WTC11 (cell line): ENCODE results near the gene KATNBL1. TPM values are rescaled to one million over a fixed set of nuclear protein-coding genes. Genes with fewer than 3 reads are reported as not detected.

Experiments
- ATF1 ChIP-seq: sonication (generic); formaldehyde crosslinking; IDR thresholded peaks from 2 replicates; pipeline ENCODE4 v1.8.1; 2023; ENCODE audit warnings: mild to moderate bottlenecking, moderate library complexity, missing genetic modification reagents
- ETV6 ChIP-seq: sonication (generic); formaldehyde crosslinking; IDR thresholded peaks from 2 replicates; pipeline ENCODE4 v1.8.1; 2022; ENCODE audit warnings: mild to moderate bottlenecking, missing genetic modification reagents
- FOXJ3 ChIP-seq: sonication (generic); formaldehyde crosslinking; IDR thresholded peaks from 2 replicates; pipeline ENCODE4 v1.9.0; 2021; ENCODE audit warnings: missing genetic modification reagents, mild to moderate bottlenecking, borderline replicate concordance
- GRHL2 ChIP-seq: fragments of 250-450 bp; sonication (Bioruptor Pico); IDR thresholded peaks from 2 replicates; pipeline ENCODE4 v1.8.0; 2022; ENCODE audit warnings: mild to moderate bottlenecking, moderate library complexity; ENCODE audit not compliant: insufficient replicate concordance, severe bottlenecking
- HMGA2 ChIP-seq: fragments of 250-450 bp; sonication (Bioruptor Pico); IDR thresholded peaks from 2 replicates; pipeline ENCODE4 v1.4.0; 2021; ENCODE audit warnings: mild to moderate bottlenecking, moderate library complexity
- HMGXB4 ChIP-seq: sonication (generic); formaldehyde crosslinking; IDR thresholded peaks from 2 replicates; pipeline ENCODE4 v1.8.1; 2023; ENCODE audit warnings: mild to moderate bottlenecking, moderate library complexity, missing genetic modification reagents
- JUN ChIP-seq: sonication (generic); formaldehyde crosslinking; IDR thresholded peaks from 2 replicates; pipeline ENCODE4 v1.8.0; 2023; ENCODE audit warnings: mild to moderate bottlenecking, missing genetic modification reagents
- KAT7 ChIP-seq: sonication (generic); formaldehyde crosslinking; IDR thresholded peaks from 2 replicates; pipeline ENCODE4 v1.8.1; 2023; ENCODE audit warnings: missing genetic modification reagents, mild to moderate bottlenecking, borderline replicate concordance
- MXD4 ChIP-seq: fragments of 250-450 bp; sonication (Bioruptor Pico); IDR thresholded peaks from 2 replicates; pipeline ENCODE4 v1.8.0; 2021; ENCODE audit warnings: mild to moderate bottlenecking, moderate library complexity, borderline replicate concordance
- PRRX2 ChIP-seq: fragments of 250-450 bp; sonication (Bioruptor Pico); IDR thresholded peaks from 2 replicates; pipeline ENCODE4 v1.8.0; 2021; ENCODE audit warnings: mild to moderate bottlenecking
- SMAD4 ChIP-seq: sonication (generic); formaldehyde crosslinking; IDR thresholded peaks from 2 replicates; pipeline ENCODE4 v1.8.0; 2022; ENCODE audit warnings: mild to moderate bottlenecking, missing genetic modification reagents
- TEAD4 ChIP-seq: sonication (generic); formaldehyde crosslinking; IDR thresholded peaks from 2 replicates; pipeline ENCODE4 v1.8.0; 2022; ENCODE audit warnings: mild to moderate bottlenecking, missing genetic modification reagents
- TP53 ChIP-seq: sonication (generic); formaldehyde crosslinking; IDR thresholded peaks from 2 replicates; pipeline ENCODE4 v1.8.1; 2023; ENCODE audit warnings: mild to moderate bottlenecking, missing genetic modification reagents
- ZNF219 ChIP-seq: sonication (generic); formaldehyde crosslinking; IDR thresholded peaks from 2 replicates; pipeline ENCODE4 v1.8.0; 2023; ENCODE audit warnings: missing genetic modification reagents, mild to moderate bottlenecking, borderline replicate concordance
- ZNF232 ChIP-seq: sonication (generic); formaldehyde crosslinking; IDR thresholded peaks from 2 replicates; pipeline ENCODE4 v1.8.0; 2022; ENCODE audit warnings: mild to moderate bottlenecking, missing genetic modification reagents
- ZNF263 ChIP-seq: sonication (generic); formaldehyde crosslinking; IDR thresholded peaks from 2 replicates; pipeline ENCODE4 v1.8.1; 2022; ENCODE audit warnings: low read depth, mild to moderate bottlenecking, moderate library complexity, missing genetic modification reagents
- ZNF317 ChIP-seq: sonication (generic); formaldehyde crosslinking; IDR thresholded peaks from 2 replicates; pipeline ENCODE4 v1.8.1; 2023; ENCODE audit warnings: low read depth, mild to moderate bottlenecking, moderate library complexity, missing genetic modification reagents, borderline replicate concordance
- ZNF423 ChIP-seq: fragments of 250-450 bp; sonication (Bioruptor Pico); IDR thresholded peaks from 2 replicates; pipeline ENCODE4 v2.1.2; 2022; ENCODE audit warnings: mild to moderate bottlenecking, moderate library complexity
- ZNF425 ChIP-seq: fragments of 250-450 bp; sonication (Bioruptor Pico); conservative IDR thresholded peaks from 2 replicates; pipeline ENCODE4 v1.9.0; 2021; ENCODE audit warnings: mild to moderate bottlenecking
- total RNA-seq: library from RNA; stranded (reverse); gene quantifications from 3 replicates; pipeline ENCODE4 v1.2.3, GENCODE V29; 2021
- TF ChIP-seq, protein P1 (sequence below): sonication (generic); formaldehyde crosslinking; IDR thresholded peaks from 2 replicates; pipeline ENCODE4 v1.8.0; 2022; ENCODE audit warnings: mild to moderate bottlenecking, missing genetic modification reagents
- TF ChIP-seq, protein P2 (sequence below): fragments of 250-450 bp; sonication (Bioruptor Pico); IDR thresholded peaks from 2 replicates; pipeline ENCODE4 v1.9.0; 2021; ENCODE audit warnings: mild to moderate bottlenecking, borderline replicate concordance
- TF ChIP-seq, protein P3 (sequence below): fragments of 250-450 bp; sonication (Bioruptor Pico); IDR thresholded peaks from 2 replicates; pipeline ENCODE4 v1.9.0; 2021; ENCODE audit warnings: mild to moderate bottlenecking
- TF ChIP-seq, protein P4 (sequence below): sonication (generic); formaldehyde crosslinking; conservative IDR thresholded peaks from 2 replicates; pipeline ENCODE4 v1.8.1; 2023; ENCODE audit warnings: mild to moderate bottlenecking, low read depth, missing genetic modification reagents, moderate library complexity

Gene KATNBL1
- total RNA-seq, 1 experiment from 2014 or later, result 45.8 TPM

GRCh38 chr15:34101366-34102174, 108.3 kb downstream of the KATNBL1 start, which contains the start of the genes EMC7 and PGBD4 (continued):
- TF ChIP-seq ATF1 (CRISPR knock-in tag) (no peak; the same call in 1 of the 2 replicates), ZNF317 (CRISPR knock-in tag) (no peak), KAT7 (0 out of 2 replicates have a peak, but pooled peaks have one; percentile 55), ZNF425 (CRISPR knock-in tag) (no peak), PRRX2 (CRISPR knock-in tag) (no peak), FOXJ3 (CRISPR knock-in tag) (no peak), GRHL2 (no peak), JUN (CRISPR knock-in tag) (0 out of 2 replicates have a peak, but pooled peaks have one; percentile 50), ZNF219 (CRISPR knock-in tag) (0 out of 2 replicates have a peak, but pooled peaks have one; percentile 40), ZNF263 (CRISPR knock-in tag) (no peak), HMGA2 (CRISPR knock-in tag) (no peak), ZNF423 (CRISPR knock-in tag) (no peak), SMAD4 (CRISPR knock-in tag) (0 out of 2 replicates have a peak, but pooled peaks have one; percentile 35), TEAD4 (CRISPR knock-in tag) (no peak), ETV6 (CRISPR knock-in tag) (peak; percentile 99), TP53 (CRISPR knock-in tag) (no peak), MXD4 (CRISPR knock-in tag) (no peak), HMGXB4 (CRISPR knock-in tag) (no peak), ZNF232 (CRISPR knock-in tag) (peak; percentile 83; the same call in 1 of the 2 replicates)
- TF ChIP-seq, protein P1, sequence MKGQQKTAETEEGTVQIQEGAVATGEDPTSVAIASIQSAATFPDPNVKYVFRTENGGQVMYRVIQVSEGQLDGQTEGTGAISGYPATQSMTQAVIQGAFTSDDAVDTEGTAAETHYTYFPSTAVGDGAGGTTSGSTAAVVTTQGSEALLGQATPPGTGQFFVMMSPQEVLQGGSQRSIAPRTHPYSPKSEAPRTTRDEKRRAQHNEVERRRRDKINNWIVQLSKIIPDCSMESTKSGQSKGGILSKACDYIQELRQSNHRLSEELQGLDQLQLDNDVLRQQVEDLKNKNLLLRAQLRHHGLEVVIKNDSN, result peak; percentile 40; the same call in 1 of the 2 replicates
- TF ChIP-seq, protein P2, sequence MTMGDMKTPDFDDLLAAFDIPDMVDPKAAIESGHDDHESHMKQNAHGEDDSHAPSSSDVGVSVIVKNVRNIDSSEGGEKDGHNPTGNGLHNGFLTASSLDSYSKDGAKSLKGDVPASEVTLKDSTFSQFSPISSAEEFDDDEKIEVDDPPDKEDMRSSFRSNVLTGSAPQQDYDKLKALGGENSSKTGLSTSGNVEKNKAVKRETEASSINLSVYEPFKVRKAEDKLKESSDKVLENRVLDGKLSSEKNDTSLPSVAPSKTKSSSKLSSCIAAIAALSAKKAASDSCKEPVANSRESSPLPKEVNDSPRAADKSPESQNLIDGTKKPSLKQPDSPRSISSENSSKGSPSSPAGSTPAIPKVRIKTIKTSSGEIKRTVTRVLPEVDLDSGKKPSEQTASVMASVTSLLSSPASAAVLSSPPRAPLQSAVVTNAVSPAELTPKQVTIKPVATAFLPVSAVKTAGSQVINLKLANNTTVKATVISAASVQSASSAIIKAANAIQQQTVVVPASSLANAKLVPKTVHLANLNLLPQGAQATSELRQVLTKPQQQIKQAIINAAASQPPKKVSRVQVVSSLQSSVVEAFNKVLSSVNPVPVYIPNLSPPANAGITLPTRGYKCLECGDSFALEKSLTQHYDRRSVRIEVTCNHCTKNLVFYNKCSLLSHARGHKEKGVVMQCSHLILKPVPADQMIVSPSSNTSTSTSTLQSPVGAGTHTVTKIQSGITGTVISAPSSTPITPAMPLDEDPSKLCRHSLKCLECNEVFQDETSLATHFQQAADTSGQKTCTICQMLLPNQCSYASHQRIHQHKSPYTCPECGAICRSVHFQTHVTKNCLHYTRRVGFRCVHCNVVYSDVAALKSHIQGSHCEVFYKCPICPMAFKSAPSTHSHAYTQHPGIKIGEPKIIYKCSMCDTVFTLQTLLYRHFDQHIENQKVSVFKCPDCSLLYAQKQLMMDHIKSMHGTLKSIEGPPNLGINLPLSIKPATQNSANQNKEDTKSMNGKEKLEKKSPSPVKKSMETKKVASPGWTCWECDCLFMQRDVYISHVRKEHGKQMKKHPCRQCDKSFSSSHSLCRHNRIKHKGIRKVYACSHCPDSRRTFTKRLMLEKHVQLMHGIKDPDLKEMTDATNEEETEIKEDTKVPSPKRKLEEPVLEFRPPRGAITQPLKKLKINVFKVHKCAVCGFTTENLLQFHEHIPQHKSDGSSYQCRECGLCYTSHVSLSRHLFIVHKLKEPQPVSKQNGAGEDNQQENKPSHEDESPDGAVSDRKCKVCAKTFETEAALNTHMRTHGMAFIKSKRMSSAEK, result no peak
- TF ChIP-seq, protein P3, sequence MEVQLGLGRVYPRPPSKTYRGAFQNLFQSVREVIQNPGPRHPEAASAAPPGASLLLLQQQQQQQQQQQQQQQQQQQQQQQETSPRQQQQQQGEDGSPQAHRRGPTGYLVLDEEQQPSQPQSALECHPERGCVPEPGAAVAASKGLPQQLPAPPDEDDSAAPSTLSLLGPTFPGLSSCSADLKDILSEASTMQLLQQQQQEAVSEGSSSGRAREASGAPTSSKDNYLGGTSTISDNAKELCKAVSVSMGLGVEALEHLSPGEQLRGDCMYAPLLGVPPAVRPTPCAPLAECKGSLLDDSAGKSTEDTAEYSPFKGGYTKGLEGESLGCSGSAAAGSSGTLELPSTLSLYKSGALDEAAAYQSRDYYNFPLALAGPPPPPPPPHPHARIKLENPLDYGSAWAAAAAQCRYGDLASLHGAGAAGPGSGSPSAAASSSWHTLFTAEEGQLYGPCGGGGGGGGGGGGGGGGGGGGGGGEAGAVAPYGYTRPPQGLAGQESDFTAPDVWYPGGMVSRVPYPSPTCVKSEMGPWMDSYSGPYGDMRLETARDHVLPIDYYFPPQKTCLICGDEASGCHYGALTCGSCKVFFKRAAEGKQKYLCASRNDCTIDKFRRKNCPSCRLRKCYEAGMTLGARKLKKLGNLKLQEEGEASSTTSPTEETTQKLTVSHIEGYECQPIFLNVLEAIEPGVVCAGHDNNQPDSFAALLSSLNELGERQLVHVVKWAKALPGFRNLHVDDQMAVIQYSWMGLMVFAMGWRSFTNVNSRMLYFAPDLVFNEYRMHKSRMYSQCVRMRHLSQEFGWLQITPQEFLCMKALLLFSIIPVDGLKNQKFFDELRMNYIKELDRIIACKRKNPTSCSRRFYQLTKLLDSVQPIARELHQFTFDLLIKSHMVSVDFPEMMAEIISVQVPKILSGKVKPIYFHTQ, result no peak
- TF ChIP-seq, protein P4, sequence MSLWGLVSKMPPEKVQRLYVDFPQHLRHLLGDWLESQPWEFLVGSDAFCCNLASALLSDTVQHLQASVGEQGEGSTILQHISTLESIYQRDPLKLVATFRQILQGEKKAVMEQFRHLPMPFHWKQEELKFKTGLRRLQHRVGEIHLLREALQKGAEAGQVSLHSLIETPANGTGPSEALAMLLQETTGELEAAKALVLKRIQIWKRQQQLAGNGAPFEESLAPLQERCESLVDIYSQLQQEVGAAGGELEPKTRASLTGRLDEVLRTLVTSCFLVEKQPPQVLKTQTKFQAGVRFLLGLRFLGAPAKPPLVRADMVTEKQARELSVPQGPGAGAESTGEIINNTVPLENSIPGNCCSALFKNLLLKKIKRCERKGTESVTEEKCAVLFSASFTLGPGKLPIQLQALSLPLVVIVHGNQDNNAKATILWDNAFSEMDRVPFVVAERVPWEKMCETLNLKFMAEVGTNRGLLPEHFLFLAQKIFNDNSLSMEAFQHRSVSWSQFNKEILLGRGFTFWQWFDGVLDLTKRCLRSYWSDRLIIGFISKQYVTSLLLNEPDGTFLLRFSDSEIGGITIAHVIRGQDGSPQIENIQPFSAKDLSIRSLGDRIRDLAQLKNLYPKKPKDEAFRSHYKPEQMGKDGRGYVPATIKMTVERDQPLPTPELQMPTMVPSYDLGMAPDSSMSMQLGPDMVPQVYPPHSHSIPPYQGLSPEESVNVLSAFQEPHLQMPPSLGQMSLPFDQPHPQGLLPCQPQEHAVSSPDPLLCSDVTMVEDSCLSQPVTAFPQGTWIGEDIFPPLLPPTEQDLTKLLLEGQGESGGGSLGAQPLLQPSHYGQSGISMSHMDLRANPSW (CRISPR knock-in tag), result no peak
